SK-N-SH (cell line): Measurements from ENCODE around the gene MUC5AC. TPM values are rescaled to one million over a fixed set of nuclear protein-coding genes. Genes with fewer than 3 reads are reported as not detected.
A peak's percentile ranks its signal among the peaks of the same experiment; 100 is the strongest.

Experiments
- CTCF ChIA-PET: fragments of 300-600, 350-600 bp; formaldehyde crosslinking; extraction: SDS; loops from one replicate; lab custom pipeline; 2021; lab: Yijun Ruan, JAX
- POLR2A ChIA-PET: fragments of 350-600 bp; sonication (Branson Sonifier 250); formaldehyde crosslinking; extraction: SDS; loops from one replicate; lab custom pipeline; 2020; ENCODE audit warnings: antibody characterized with exemption, inconsistent platforms; lab: Yijun Ruan, JAX
- DNase-seq: peaks from one replicate; pipeline ENCODE4 v3.0.0; 2012
- H2AFZ ChIP-seq: fragments of 200-600 bp; sonication (generic); 2 replicates; pipeline ENCODE4 v1.8.1; 2016; ENCODE audit warnings: antibody characterized with exemption, mild to moderate bottlenecking, low read depth
- H3F3A ChIP-seq: fragments of 200-600 bp; sonication (generic); replicated peaks from 2 replicates; pipeline ENCODE3; 2016; ENCODE audit warnings: antibody characterized with exemption, mild to moderate bottlenecking; ENCODE audit not compliant: insufficient read depth
- H3K27ac ChIP-seq, 2 experiments: fragments of 200-500 bp in 1 of 2; fragments of 200-600 bp in 1 of 2; sonication (Bioruptor generic) in 1 of 2; sonication (generic), shearing (Covaris generic) in 1 of 2; 2 replicates each; pipeline versions ENCODE4 v1.5.1 to v1.6.1; 2014 to 2016; ENCODE audit warnings: low read depth in 2 of 2, inconsistent platforms in 1 of 2, low read length in 1 of 2, mild to moderate bottlenecking in 1 of 2, mixed read lengths in 1 of 2
- H3K27me3 ChIP-seq: fragments of 200-600 bp; sonication (generic), shearing (Covaris generic); 2 replicates; pipeline ENCODE4 v1.6.1; 2016; ENCODE audit warnings: mixed run types; ENCODE audit not compliant: insufficient read depth
- H3K36me3 ChIP-seq, 2 experiments: fragments of 200-500 bp in 1 of 2; fragments of 200-600 bp in 1 of 2; sonication (Bioruptor generic) in 1 of 2; sonication (generic) in 1 of 2; replicated peaks in 1 of 2; 2 replicates each; pipeline versions ENCODE3 to v1.5.1; 2014 to 2016; ENCODE audit warnings: low read length in 1 of 2, mild to moderate bottlenecking in 1 of 2; ENCODE audit not compliant: insufficient read depth in 2 of 2, control insufficient read depth in 1 of 2
- H3K4me1 ChIP-seq, 2 experiments: fragments of 200-500 bp in 1 of 2; fragments of 200-600 bp in 1 of 2; sonication (Bioruptor generic) in 1 of 2; sonication (generic), shearing (Covaris generic) in 1 of 2; 2 replicates each; pipeline versions ENCODE4 v1.5.1 to v1.6.1; 2014 to 2016; ENCODE audit warnings: low read depth in 1 of 2, low read length in 1 of 2, mixed run types in 1 of 2; ENCODE audit not compliant: insufficient read depth in 2 of 2, control insufficient read depth in 1 of 2
- H3K4me2 ChIP-seq: fragments of 200-600 bp; sonication (generic), shearing (Covaris generic); 2 replicates; pipeline ENCODE4 v1.6.1; 2017; ENCODE audit warnings: mixed run types
- H3K4me3 ChIP-seq, 2 experiments: fragments of 200-500 bp in 1 of 2; fragments of 200-600 bp in 1 of 2; sonication (Bioruptor generic) in 1 of 2; sonication (generic), shearing (Covaris generic) in 1 of 2; 2 replicates each; pipeline versions ENCODE4 v1.5.1 to v1.8.1; 2014 to 2016; ENCODE audit warnings: low read depth in 2 of 2, inconsistent platforms in 1 of 2, low read length in 1 of 2, mild to moderate bottlenecking in 1 of 2, mixed read lengths in 1 of 2, moderate library complexity in 1 of 2
- H3K79me2 ChIP-seq: fragments of 200-600 bp; sonication (generic); 2 replicates; pipeline ENCODE4 v1.8.1; 2017; ENCODE audit warnings: mild to moderate bottlenecking; ENCODE audit not compliant: insufficient read depth
- H3K9ac ChIP-seq: fragments of 200-600 bp; sonication (generic); 2 replicates; pipeline ENCODE4 v1.6.1; 2017; ENCODE audit warnings: mixed run types
- H3K9me2 ChIP-seq: fragments of 200-600 bp; sonication (generic); 2 replicates; pipeline ENCODE4 v1.6.1; 2017; ENCODE audit warnings: mixed run types
- H3K9me3 ChIP-seq: fragments of 200-600 bp; sonication (generic); 2 replicates; pipeline ENCODE4 v1.6.1; 2017; ENCODE audit warnings: mixed run types, mild to moderate bottlenecking, moderate library complexity
- H4K20me1 ChIP-seq: fragments of 200-600 bp; sonication (generic); 2 replicates; pipeline ENCODE4 v1.6.1; 2017; ENCODE audit warnings: mild to moderate bottlenecking, mixed run types; ENCODE audit not compliant: insufficient read depth
- CHD2 ChIP-seq: fragments of 150-350 bp; IDR thresholded peaks from 2 replicates; pipeline ENCODE4 v1.6.1; 2018; ENCODE audit warnings: low read length; ENCODE audit not compliant: partially characterized antibody
- CTCF ChIP-seq: fragments of 200-600 bp; sonication (generic); IDR thresholded peaks from 2 replicates; pipeline ENCODE4 v1.6.1; 2017; ENCODE audit warnings: antibody characterized with exemption, mild to moderate bottlenecking, moderate library complexity
- ELF1 ChIP-seq: IDR thresholded peaks from 2 replicates; pipeline ENCODE4 v1.4.0; 2012
- EP300 ChIP-seq, 2 experiments: IDR thresholded peaks; 2 replicates each; pipeline versions ENCODE4 v1.4.0 to v1.6.1; 2012; ENCODE audit warnings: borderline replicate concordance in 1 of 2, low read depth in 1 of 2, low read length in 1 of 2
- EZH2phosphoT487 ChIP-seq: fragments of 200-600 bp; sonication (generic); IDR thresholded peaks from 2 replicates; pipeline ENCODE4 v1.6.1; 2017; ENCODE audit warnings: low read depth, mixed run types, mild to moderate bottlenecking, antibody characterized with exemption, moderate library complexity, borderline replicate concordance
- FOXM1 ChIP-seq: IDR thresholded peaks from 2 replicates; pipeline ENCODE4 v1.4.0; 2012; ENCODE audit warnings: low read depth, mild to moderate bottlenecking
- GATA2 ChIP-seq: sonication (generic); formaldehyde crosslinking; IDR thresholded peaks from 2 replicates; pipeline ENCODE4 v1.5.0; 2020; ENCODE audit warnings: mild to moderate bottlenecking, missing genetic modification reagents
- JUND ChIP-seq: IDR thresholded peaks from 2 replicates; pipeline ENCODE4 v1.4.0; 2012
- NFIC ChIP-seq: IDR thresholded peaks from 2 replicates; pipeline ENCODE4 v1.4.0; 2012; ENCODE audit warnings: borderline replicate concordance
- PBX3 ChIP-seq: IDR thresholded peaks from 2 replicates; pipeline ENCODE4; 2012
- RCOR1 ChIP-seq: fragments of 150-350 bp; IDR thresholded peaks from 2 replicates; pipeline ENCODE4 v1.6.1; 2017; ENCODE audit warnings: antibody characterized with exemption, low read length
- RXRA ChIP-seq: IDR thresholded peaks from 2 replicates; pipeline ENCODE4 v1.4.0; 2012; ENCODE audit warnings: low read depth, mild to moderate bottlenecking, borderline replicate concordance
- SIN3A ChIP-seq: IDR thresholded peaks from 2 replicates; pipeline ENCODE4 v1.6.1; 2012; ENCODE audit warnings: low read depth, mild to moderate bottlenecking, low read length, moderate library complexity, borderline replicate concordance
- SMC3 ChIP-seq: IDR thresholded peaks from 2 replicates; pipeline ENCODE4 v1.6.1; 2012; ENCODE audit warnings: low read depth, low read length, improper control_type of control experiment
- TCF12 ChIP-seq: IDR thresholded peaks from 2 replicates; pipeline ENCODE4 v1.4.0; 2012
- YY1 ChIP-seq: IDR thresholded peaks from 2 replicates; pipeline ENCODE4 v1.4.0; 2012; ENCODE audit warnings: low read depth, mild to moderate bottlenecking
- WGBS: methylation state at CpG from one replicate; pipeline ENCODE4 v1.1.6; 2017; ENCODE audit warnings: low lambda C conversion rate; 5-methylcytosine and 5-hydroxymethylcytosine counted together
- polyA plus RNA-seq, 3 experiments: library from polyadenylated mRNA; depleted of rRNA; stranded (reverse); fragments of >200 nt; gene quantifications; 2 replicates each; pipeline ENCODE4 v1.2.3, GENCODE V29; 2012
- TF ChIP-seq, protein P1 (sequence below): IDR thresholded peaks from 2 replicates; pipeline ENCODE4 v1.4.0; 2012; ENCODE audit warnings: low read depth, borderline replicate concordance
- TF ChIP-seq, protein P2 (sequence below): IDR thresholded peaks from 2 replicates; pipeline ENCODE4 v1.4.0; 2012; ENCODE audit warnings: low read depth

MUC5AC gene
- polyA plus RNA-seq, 1 of the 3 experiments (the other 2 are of a cell fraction), result not detected

GRCh38 chr11:1151366-1152315, 6.1 kb upstream of the MUC5AC start:
- H3K4me2 ChIP-seq, result no peak overlapping the region
- ChIA-PET CTCF (interaction anchor here (1.1 kb wide), 1 partner anchor 51 kb away, joined by 3 read pairs; no protein-coding TSS in a partner anchor), POLR2A (no interaction called here)
- H3F3A ChIP-seq, result peaks cover 6% of the 10 kb centered on the region
- H3K9ac ChIP-seq, result no peak overlapping the region
- no peaks in the 10 kb centered on the region for H3K36me3 ChIP-seq
- whole genome bisulfite sequencing, result 48% methylated on average over 11 of the region's 22 CpGs
- no peak overlapping the region for H3K27ac ChIP-seq
- no peaks in the 10 kb centered on the region for H3K27me3 ChIP-seq
- no peaks in the 10 kb centered on the region for H3K4me1 ChIP-seq
- H3K79me2 ChIP-seq, result no peaks in the 10 kb centered on the region
- peak; percentile 16 for DNase-seq
- TF ChIP-seq GATA2 (CRISPR knock-in tag) (no peak), EZH2phosphoT487 (no peak), RCOR1 (no peak), JUND (no peak), PBX3 (no peak), ELF1 (no peak), CHD2 (no peak), RXRA (no peak), SMC3 (no peak), NFIC (no peak), YY1 (no peak), FOXM1 (no peak), EP300 (IDR thresholded peaks at IDR 0.05; ENCODE audit: borderline replicate concordance in 1 of 2, low read depth in 1 of 2, low read length in 1 of 2) (no peak), TCF12 (no peak), CTCF (no peak), SIN3A (no peak)
- TF ChIP-seq, protein P1, sequence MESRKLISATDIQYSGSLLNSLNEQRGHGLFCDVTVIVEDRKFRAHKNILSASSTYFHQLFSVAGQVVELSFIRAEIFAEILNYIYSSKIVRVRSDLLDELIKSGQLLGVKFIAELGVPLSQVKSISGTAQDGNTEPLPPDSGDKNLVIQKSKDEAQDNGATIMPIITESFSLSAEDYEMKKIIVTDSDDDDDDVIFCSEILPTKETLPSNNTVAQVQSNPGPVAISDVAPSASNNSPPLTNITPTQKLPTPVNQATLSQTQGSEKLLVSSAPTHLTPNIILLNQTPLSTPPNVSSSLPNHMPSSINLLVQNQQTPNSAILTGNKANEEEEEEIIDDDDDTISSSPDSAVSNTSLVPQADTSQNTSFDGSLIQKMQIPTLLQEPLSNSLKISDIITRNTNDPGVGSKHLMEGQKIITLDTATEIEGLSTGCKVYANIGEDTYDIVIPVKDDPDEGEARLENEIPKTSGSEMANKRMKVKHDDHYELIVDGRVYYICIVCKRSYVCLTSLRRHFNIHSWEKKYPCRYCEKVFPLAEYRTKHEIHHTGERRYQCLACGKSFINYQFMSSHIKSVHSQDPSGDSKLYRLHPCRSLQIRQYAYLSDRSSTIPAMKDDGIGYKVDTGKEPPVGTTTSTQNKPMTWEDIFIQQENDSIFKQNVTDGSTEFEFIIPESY, result no peak
- TF ChIP-seq, protein P2, sequence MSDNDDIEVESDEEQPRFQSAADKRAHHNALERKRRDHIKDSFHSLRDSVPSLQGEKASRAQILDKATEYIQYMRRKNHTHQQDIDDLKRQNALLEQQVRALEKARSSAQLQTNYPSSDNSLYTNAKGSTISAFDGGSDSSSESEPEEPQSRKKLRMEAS, result no peak
- no peak overlapping the region for H2AFZ ChIP-seq
- no peaks in the 10 kb centered on the region for H4K20me1 ChIP-seq
- no peaks in the 10 kb centered on the region for H3K9me2 ChIP-seq
- no peak overlapping the region for H3K4me3 ChIP-seq
- no peaks in the 10 kb centered on the region for H3K9me3 ChIP-seq
